ELF-1 (cell line): ENCODE measurements around the gene ATG16L1.

Experiments used
- DNase-seq: peaks from one replicate; pipeline ENCODE4 v3.0.0-alpha.2; 2016; ENCODE audit warnings: low read depth, low spot score

Gene ATG16L1

DNA sequence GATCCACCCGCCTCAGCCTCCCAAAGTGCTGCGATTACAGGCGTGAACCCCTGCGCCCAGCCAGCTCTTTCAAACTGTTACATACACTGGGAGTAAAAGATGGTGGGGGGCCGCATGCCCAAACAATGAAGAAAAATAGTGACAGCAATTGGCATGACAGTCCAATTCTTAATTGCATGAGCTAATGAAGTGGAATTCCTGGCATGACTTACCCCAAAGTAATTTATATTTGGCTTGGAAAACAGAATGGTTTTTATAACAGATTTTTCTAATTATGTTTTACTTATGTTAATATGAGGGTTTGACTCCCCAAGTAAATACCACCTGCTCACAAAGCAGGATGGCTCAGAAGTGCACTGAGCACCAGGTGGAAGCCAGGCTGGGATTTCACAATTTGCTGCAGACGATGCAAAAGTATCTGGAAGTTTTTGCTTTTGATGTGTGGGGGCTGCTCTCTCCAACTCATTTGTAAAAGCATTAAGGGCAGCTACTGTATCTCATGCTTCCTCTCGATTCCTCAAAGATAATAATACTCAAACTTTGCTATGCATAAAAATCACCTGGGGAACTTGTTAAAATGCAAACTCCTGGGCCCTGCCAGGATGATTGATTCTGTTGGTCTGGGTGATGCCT, 24.0 kb upstream of the ATG16L1 start:
- DNase-seq, result no peak

DNA sequence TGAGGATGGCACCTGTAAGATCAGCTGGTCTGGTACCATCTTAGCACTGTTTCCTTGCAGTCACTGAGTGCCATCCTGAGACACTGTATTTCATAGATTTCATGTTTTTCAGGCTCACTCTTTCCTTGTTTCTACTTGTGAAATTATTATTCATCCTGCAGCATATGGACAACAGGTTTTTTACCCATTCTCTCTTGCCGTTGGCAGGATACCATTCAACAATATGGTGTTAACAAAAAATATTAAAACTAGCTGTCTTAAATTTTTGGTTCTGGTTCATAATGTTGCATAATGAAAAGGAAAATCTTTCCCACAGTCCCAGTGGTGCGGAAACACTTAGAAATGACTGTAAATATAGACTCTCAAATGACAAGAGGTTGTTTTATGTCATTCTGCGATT, 23.1 kb upstream of the ATG16L1 start:
- DNase-seq, result no peak

DNA sequence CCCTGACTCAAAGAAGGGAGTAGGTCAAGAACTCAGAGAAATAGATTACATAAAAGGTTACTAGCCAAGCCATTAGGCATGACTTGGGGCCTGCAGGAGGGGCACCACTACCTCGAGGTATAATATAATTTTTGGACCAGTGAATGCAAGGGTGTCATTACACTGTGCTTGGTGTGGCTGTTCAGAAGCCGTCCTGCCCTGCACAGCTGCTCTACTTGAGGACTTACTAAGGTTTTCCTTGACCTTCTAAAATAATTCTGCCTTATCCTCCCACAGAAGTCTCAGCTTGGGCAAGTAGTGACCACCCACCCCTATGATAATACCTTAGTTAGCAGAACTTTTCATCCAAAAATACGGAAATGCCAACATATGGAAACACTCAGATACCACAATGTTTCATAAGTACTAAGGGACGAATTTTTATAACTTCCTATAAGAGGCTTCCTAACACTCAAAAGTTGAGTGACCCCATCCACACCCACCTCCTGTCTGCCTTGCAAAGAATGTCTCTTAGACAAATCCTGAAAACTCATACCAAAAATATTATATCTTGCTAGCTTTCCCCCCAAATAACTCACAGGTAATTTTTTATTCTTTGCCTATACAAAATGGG, 17.7 kb upstream of the ATG16L1 start:
- DNase-seq, result no peak

DNA sequence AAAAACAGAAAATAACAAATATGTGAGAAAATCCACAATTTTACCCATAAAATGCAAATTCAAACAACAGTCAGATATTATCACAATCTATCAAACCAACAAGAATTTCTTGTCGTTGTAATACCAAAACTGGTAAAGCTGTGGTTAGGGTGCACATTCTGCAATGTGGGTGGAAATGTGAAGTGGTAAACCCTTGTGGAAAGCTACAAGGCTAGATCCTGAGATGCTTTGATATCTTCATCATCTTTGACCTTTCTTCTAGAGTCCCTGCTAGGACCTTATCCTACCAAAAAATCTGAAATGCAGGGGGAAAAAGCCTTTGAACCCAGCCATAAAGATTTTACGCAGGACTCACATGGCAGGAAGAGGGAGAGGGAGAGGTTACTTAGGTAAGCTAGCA, 17.2 kb upstream of the ATG16L1 start:
- no peak for DNase-seq

DNA sequence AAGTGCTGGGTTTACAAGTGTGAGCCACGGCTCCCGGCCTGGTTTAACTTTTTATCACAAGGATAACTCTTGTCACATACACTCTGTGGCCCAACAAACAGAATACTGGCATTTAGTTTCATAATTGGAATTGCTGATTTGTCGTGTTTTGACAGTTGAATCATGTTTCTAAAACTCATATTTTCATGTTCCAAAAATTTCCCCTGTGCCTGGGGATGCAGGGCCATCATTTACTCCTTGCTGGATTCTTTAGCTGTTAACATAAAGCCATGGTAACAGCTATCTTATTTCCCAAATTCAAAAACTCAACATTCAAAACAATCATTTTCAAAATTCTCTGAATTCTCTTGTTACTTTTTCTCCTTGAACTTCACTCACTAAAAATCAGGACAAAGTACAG, 16.5 kb upstream of the ATG16L1 start:
- no peak for DNase-seq

DNA sequence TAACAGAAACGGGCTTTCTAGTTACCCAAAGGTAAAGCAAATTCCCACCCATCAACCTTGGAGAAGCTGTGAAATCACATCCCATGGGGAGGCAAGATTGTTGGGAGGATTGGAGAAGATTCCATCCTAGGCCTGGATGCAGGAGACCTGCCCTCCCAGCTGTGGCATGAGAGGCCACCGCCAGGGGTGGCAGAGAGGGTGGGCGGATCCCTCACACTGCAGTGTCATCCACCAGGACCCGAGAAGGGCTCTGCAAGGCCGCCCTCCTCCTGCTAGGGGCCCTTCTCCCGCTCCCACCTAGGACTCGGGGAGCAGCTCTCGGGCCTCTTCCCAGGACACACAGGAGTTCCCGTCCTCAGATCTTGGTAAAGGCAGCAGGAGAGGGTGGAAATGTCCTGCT, 15.5 kb upstream of the ATG16L1 start:
- peak; percentile 34 for DNase-seq

DNA sequence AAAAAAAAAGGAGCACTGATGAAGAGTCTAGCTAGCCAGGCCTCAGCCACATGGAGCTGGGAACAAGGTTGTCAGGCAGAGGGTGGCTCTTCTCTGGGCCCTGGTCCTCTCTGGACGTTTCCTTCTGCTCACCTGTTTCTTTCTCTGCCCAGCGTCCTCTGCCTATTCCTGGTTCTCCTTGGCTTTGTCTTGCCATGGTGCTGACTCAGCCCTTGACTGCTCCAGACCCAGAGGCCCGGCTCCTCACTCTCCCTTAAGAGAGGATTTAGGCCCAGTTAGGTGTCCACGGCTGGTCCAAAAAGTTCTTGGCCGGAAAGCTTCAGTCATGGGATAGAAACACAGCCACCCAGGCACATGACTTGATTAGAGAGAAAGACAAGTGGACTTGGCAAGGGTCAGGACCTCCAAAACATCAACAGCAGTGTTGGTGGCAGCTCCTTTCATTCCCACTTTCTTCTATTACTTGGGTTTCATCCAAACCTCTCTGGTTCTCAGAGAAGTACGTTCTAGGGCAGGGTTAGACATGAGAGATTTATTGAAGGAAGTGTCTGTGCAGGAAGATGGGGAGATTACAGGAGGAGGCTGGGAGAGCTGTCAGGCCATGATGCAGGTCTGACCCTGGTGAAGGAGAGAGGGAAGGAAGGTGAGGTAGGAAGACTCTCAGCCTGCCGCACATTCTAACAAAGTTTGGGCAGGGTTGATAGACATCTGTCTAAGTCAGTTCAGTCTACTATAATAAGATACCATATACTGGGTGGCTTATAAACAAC, 14.5 kb upstream of the ATG16L1 start:
- no peak for DNase-seq

DNA sequence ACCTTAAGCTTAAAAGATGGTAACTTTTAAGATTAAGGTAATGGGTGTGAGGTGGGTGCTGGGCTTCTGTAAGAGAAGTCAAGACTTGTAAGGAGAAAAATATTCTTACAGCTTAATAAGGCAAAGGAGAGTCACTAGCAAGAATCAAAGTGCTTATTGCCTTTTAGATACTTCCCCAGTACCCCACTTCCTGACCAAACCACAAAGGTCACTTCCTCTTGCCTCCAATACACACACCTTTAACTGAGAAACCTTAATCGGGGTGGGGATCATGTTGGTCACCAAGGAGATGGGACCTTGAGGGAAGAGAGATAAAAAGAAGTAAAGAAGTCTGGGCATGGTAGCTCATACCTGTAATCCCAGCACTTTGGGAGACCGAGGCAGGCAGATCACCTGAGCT, 10.6 kb upstream of the ATG16L1 start:
- no peak for DNase-seq

DNA sequence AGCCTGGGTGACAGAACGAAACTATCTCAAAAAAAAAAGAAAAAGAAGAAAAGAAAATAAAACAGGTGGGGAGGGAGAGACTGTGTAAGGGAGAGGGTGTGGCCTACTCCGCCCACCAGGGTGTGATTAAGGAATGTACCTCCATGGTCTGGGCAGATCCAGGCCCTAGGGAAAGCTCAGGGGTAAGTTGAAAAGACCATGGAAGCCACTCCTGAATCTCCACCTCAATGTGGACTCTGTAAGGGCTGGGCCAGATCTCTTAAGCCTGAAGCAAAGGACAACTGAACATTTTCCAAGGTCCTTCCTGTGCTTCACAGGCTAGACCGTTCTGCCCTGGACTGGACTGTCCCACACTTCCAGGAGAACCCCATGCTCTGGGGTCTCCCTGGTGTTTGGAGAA, 9.7 kb upstream of the ATG16L1 start:
- peak; percentile 34 for DNase-seq

DNA sequence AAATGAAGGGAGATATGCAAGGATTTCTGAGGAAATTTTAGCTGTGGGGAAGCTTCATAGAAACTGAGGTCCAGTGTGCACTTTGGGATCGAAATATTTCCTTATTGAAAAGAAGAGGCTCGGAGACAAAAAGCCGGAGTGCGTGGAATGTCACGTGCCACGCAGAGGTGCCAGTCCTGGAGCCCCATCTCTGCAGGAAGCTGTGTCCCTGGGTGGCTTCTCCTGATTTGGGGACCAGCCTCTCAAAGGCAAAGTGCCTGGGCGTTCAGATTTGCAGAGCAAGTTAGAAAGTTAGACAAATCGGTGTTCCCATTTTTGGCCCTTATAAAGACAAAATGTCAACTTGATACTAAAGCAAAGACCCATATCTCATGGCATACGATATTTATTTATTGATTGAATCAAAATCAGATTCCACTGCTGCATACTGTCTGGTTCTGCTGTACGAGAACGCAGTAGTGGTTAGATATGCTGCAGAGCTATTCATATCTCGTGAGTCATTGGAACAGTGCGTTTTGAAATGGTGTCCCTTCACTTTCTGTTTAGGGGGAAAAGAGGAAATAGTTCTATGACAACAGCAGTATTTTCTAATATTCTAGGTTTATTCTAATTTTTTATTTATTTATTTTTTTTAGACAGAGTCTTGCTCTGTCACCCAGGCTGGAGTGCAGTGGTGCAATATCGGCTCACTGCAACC, 9.1 kb upstream of the ATG16L1 start:
- DNase-seq, result no peak

DNA sequence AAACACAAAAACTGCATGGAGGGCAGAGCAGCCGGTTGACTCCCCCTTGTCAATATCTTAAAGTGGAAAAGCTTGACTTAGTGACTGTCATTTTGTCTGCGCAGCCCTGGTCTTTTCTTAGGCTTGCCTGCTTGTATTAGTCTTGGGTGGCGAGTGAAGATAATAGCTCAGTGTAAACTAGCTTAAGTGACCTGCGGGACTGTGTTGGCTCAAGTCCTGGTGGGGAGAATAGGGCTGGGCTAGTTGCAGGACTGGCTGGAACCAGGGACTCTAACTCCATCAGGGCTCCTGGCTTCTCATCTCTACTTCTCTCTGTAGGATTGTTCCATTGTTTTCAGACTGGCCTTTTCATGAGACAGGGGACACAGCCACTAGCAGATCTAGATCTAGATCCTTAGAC, 8.1 kb upstream of the ATG16L1 start:
- DNase-seq, result no peak

DNA sequence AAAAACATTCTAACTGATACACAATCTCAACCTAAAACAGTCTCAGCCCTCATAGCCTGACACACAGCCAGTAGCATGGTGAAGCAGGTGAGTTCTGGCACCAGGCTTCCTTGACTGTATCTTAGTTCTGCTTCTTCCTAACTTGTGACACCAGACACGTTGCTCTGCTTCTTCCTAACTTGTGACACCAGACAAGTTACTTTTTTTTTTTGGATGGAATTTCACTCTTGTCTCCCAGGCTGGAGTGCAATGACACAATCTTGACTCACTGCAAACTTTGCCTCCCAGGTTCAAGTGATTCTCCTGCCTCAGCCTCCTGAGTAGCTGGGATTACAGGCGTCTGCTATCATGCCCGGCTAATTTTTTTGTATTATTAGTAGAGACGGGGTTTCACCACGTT, 6.7 kb upstream of the ATG16L1 start:
- DNase-seq, result no peak

DNA sequence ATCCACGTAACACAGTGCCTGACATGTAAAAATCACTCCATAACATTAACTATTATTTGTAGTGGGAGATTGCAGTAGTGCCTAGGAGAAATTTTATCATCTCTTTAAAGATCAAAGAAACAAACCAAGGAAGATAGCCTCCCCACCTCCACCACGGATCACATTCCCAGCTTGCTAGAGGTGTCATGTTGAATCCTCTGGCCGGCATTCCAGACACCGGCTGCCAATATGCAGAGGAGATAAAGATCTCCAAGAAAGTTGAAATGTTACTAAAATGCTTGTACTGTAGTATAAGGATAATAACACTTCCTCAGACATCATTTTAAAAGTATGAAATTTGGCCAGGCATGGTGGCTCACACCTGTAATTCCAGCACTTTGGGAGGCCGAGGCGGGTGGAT, 6.1 kb upstream of the ATG16L1 start:
- no peak for DNase-seq

DNA sequence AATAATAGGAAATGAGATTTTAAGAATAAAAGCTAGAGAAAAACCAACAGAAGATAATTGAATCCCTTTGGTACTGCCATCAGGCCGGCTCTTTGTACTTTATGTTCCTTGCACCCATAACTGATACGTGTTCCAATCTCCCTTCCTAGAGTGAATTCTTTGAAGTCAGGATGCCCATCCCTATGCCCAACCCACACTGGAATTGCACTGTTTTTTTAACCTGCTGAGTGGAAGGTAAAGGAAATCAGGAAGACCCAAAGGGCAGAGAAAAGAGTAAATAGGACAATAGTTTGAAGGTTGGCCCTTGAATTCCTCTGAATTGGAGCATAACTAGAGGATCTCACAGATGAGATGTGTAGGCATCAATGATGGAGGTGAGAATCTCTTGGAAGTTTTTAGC, 4.4 kb upstream of the ATG16L1 start:
- DNase-seq, result no peak

DNA sequence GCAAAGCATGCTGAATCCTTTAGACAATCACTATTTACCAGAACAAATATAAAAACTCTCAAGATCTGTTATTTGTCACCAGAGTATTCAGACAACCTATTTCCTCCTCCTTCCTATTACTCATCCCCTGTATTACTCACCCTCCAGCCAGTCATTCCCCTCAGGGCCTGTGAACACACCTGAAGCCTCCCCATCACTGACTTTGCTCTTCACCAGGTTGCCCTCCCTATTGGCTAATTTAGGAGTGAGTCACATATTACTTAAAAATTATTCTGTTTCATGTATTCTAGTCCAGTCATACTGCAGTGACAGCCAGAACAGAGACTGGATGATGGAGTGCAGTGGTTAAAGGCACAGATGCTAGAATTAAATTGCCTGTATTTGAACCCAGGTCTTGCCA, 3.7 kb upstream of the ATG16L1 start:
- DNase-seq, result no peak

DNA sequence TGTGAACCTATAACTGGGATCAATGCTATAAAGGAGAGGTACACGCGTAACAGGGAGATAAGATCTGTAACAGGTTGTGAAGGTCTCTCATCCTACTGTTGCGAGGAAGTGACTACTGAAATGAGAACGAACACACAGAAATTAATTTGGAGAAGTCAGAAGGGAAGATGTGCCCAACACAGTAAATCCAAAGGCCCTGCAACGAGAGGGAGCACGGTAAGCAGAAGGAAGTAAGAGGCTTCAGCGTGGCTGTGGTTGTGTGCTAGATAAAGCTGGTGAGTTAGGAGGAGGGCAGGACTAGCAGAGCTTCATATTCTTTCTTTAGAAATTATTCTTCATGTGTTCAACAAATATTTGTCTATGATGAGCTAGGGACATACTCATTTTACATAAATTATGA, 2.5 kb upstream of the ATG16L1 start:
- DNase-seq, result no peak

DNA sequence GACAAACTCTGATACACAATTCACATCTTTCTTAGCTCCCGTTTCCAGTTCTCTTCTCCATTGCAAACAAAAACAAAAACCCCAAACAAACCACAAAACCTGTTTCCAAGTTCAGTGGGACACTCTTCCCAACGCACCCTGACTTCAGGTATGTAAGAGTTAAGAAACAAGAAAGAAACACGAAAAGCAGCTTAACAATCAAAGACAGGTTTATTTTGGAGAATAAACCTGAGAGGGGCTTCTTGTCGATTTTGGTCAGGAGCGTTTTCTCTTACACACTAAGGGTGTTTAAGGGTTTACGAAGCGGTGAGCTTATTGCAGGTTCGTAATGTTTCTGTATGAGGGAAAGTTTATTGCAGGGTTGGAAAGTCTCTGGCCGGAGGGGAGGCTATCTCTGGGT, 905 bp upstream of the ATG16L1 start:
- DNase-seq, result no peak

DNA sequence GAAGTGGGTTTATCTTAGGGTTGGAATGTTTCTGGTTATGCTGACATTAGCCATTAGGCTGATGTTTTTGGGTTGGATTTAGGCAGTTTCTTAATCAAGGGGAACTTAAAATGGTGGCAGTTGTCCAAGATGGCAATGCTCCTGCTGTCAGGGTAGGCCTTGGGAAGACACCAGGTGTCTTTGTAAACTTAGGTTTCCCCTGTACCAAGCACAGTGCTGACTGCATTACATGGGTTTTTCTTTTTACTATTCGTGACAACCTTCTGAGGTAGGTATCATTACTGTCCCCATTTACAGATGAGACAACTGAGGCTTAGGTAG, 528 bp upstream of the ATG16L1 start:
- DNase-seq, result no peak

DNA sequence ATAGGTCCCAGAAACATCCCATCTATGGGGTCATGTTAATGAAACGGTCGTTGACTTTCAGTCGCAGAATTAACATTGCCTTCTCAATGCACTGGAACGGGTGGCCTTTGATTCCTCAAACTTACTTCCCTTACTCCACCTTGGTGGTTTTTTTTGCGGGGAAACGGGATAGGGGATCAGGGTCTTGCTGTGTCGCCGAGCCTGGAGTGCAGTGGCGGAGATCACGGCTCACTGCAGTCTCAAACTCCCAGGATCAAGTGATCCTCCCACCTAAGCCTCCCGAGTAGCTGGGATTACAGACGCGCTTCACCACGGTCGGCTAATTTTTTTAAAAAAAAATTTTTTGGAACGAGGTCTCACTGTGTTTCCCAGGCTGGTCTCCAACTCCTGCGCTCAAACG, 754 bp downstream of the ATG16L1 start:
- peak; percentile 18 for DNase-seq

DNA sequence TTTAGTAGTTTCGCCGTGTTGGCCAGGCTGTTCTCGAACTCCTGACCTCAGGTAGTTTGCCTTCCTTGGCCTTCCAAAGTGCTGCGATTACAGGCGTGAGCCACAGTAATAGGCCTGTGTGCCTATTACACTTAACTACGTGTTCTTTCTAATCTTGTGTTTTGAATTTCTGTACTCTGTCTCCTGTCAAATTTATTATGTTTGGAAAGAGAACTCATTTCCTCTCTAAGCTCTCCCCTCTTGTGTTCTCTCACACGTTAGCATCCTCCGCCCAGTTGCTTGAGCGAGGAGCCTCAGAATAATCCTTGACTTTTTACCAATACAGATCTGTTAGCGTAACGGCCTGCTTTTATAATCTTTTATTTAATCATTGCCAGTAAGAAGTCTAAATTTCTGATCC, 3.7 kb downstream of the ATG16L1 start:
- DNase-seq, result no peak

DNA sequence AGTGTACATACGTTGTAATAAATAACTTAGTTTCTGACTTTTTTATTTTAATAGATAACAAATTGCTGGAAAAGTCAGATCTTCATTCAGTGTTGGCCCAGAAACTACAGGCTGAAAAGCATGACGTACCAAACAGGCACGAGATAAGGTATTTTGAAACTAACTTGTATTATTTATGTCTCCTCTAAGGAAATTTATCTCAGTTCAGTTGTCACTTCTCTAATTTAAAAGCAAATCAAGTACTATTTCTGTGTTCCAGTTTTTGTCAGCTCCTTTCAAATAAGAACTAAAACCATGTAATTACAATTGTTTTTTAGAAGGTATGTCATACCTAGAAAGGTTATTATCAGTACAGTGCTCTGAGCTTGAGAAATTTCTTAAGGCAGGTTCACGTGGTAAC, 4.6 kb downstream of the ATG16L1 start:
- no peak for DNase-seq

DNA sequence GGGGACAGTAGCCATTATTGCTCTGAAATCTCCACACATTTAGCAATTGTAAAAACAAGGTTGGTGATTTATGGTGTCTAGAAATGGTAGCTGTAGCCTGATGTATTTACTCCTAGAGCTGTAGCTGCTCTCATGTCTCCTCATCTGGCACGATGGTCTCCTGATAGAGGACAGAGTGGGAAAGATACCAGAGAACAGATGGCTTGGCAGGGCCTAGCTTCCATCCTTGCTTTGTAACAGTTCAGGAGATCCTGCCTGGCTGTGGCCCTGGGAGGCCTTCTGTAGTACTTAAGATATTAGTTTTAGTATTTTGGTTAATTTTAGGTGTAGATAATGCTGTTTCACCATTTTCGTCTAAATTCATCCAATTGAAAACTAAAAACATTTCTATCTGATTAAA, 6.7 kb downstream of the ATG16L1 start:
- no peak for DNase-seq

DNA sequence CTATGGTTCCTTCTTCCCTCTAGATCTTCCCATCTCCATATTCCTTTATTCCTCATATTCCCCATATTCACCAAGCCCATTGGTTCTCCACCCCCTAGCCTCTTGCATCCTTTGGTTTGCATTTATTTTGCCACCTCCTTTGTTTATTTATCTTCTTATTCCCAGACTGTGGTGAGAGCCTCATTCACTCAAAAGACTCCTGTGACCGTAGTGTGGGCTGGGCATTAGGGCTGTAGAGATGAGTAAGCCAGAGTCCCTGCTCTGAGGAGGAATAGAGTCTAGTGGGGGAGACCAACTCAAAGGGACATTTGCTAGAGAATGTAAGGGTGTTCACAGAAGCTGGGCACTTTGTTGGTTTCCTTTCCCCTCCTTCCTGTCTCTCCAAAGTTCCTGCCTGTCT, 8.3 kb downstream of the ATG16L1 start:
- DNase-seq, result no peak
